ENCODE measurements around the gene ATXN7L2.

The ATXN7L2 gene

DNA sequence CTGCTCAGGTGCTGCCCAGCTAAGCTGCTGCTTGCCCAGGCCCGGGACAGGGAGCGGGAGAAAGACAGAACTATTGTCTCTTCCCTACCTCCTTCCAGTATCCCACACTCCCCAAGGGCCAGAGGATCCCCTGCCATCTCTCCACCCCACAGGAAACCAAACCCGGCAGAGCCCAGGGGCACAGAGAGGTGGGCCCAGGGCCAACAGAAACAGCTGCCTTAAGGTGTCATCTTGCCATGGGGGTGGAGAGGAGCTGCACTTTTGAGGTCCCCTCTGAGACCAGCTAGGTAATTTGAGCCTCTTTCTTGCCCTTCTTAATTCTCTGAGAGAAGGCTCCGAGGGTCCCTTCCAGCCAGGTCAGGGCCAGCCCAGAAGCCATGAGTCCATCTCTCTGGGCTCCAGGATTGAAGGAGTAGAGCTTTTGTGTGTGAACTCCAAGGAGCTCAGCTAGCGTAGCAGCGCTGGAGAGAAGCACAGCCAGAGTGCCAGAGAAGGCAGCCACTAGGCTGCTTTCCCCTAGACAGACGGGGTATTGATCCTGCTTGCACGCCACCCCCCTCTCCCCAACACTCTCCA is 46.3 kb downstream of the ATXN7L2 start (continued):
- TF ChIP-seq ZBTB48 (tag by site-specific recombination; IDR thresholded peaks at IDR 0.05) (peak; percentile 46; the same call in 1 of the 2 replicates), GLIS1 (tag by site-specific recombination; IDR thresholded peaks at IDR 0.05) (peak; percentile 61), ZNF692 (tag by site-specific recombination; IDR thresholded peaks at IDR 0.05) (peak; percentile 98)

- H3K4me1 ChIP-seq (ENCODE audit: control insufficient read depth, insufficient read depth, low read length), result no peaks in the 10 kb centered on the region
- H3K36me3 ChIP-seq (ENCODE audit: control insufficient read depth in 2 of 2, insufficient read depth in 1 of 2, low read length in 2 of 2), result no peaks in the 10 kb centered on the region
- H3K9me3 ChIP-seq (ENCODE audit: control insufficient read depth, insufficient read depth, low read depth, low read length), result no peaks in the 10 kb centered on the region
- H3K27ac ChIP-seq (ENCODE audit: extremely low read depth, low read depth, low read length), result no peak overlapping the region
- CTCF ChIA-PET, result interaction anchor here (1.2 to 20.8 kb wide), 3 partner anchors 14 to 132 kb away, joined by 3 to 1152 read pairs (median 8); partner anchors contain the start of genes AMIGO1 and CYB561D1
- H3K4me3 ChIP-seq (ENCODE audit: low read depth, low read length), result no peak overlapping the region
- TF ChIP-seq, protein P1, sequence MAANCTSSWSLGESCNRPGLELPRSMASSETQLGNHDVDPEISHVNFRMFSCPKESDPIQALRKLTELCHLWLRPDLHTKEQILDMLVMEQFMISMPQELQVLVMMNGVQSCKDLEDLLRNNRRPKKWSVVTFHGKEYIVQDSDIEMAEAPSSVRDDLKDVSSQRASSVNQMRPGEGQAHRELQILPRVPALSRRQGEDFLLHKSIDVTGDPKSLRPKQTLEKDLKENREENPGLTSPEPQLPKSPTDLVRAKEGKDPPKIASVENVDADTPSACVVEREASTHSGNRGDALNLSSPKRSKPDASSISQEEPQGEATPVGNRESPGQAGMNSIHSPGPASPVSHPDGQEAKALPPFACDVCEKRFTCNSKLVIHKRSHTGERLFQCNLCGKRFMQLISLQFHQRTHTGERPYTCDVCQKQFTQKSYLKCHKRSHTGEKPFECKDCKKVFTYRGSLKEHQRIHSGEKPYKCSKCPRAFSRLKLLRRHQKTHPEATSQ (tag by site-specific recombination; IDR thresholded peaks at IDR 0.05), result no peak
- TF ChIP-seq ZNF449 (tag by site-specific recombination; IDR thresholded peaks at IDR 0.05), result no peak
- no peak for TF ChIP-seq ZNF169 (tag by site-specific recombination; IDR thresholded peaks at IDR 0.05)
- TF ChIP-seq ZNF133 (tag by site-specific recombination; IDR thresholded peaks at IDR 0.05), result peak; percentile 68
- TF ChIP-seq YY1 (tag by site-specific recombination; IDR thresholded peaks at IDR 0.05), result no peak
- POLR2A ChIA-PET, result interaction anchor here (1.2 to 1.5 kb wide), 2 partner anchors 37 to 248 kb away, joined by 3 to 5 read pairs; partner anchors contain the start of genes CYB561D1 and PSRC1
Measured at GRCh38 chr1:109530457-109531087, 46.9 kb downstream of the ATXN7L2 start.

DNA sequence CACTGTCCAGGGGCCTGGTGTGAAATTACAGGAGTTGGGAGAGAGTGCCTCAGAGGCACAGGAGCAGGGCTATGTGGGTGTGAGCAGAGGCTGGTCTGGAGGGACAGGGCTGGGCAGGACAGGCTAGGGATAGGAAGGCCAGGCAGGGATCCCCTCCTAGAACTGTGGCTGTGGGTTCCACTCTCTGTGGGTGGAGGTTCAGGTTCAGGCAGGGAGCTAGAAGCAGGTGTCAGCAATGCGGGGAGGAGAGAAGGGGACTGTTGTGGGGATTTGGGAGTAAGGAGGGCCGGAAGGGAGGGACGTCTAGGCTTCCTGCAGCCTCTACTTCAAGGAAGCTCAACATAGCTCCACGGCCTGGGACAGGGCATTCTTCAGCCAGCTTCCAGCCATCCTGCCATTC is 47.7 kb downstream of the ATXN7L2 start:
- no peaks in the 10 kb centered on the region for H3K36me3 ChIP-seq (ENCODE audit: control insufficient read depth in 2 of 2, insufficient read depth in 1 of 2, low read length in 2 of 2)
- no peaks in the 10 kb centered on the region for H3K4me1 ChIP-seq (ENCODE audit: control insufficient read depth, insufficient read depth, low read length)
- POLR2A ChIA-PET, result interaction anchor here (0.6 to 1.8 kb wide), 4 partner anchors 18 to 41 kb away, joined by 3 to 7 read pairs (median 3); partner anchors contain the start of genes CYB561D1 and GNAI3
- H3K27ac ChIP-seq (ENCODE audit: extremely low read depth, low read depth, low read length), result no peak overlapping the region
- H3K9me3 ChIP-seq (ENCODE audit: control insufficient read depth, insufficient read depth, low read depth, low read length), result no peaks in the 10 kb centered on the region
- CTCF ChIA-PET, result interaction anchor here (0.6 to 20.8 kb wide), 30 partner anchors 8 to 453 kb away, joined by 3 to 1152 read pairs (median 6); partner anchors contain the start of genes AHCYL1, AMIGO1, ATXN7L2 and CYB561D1
- no peak overlapping the region for H3K4me3 ChIP-seq (ENCODE audit: low read depth, low read length)
- TF ChIP-seq ZNF140 (tag by site-specific recombination; IDR thresholded peaks at IDR 0.05) (no peak), ZNF585B (tag by site-specific recombination; IDR thresholded peaks at IDR 0.05) (no peak), ZBTB48 (tag by site-specific recombination; IDR thresholded peaks at IDR 0.05) (peak; percentile 41; the same call in 1 of the 2 replicates), ZNF658 (tag by site-specific recombination; IDR thresholded peaks at IDR 0.05) (no peak), ZNF423 (tag by site-specific recombination; IDR thresholded peaks at IDR 0.05) (no peak), ZNF624 (tag by site-specific recombination; IDR thresholded peaks at IDR 0.05) (no peak), TCF7L2 (IDR thresholded peaks at IDR 0.05; ENCODE audit: borderline replicate concordance, low read depth, low read length) (no peak), ZSCAN4 (tag by site-specific recombination; IDR thresholded peaks at IDR 0.05) (no peak), ZNF202 (tag by site-specific recombination; IDR thresholded peaks at IDR 0.05; ENCODE audit: borderline replicate concordance) (no peak), ZNF341 (tag by site-specific recombination; IDR thresholded peaks at IDR 0.05; ENCODE audit: low read depth) (no peak), BCL11B (tag by site-specific recombination; IDR thresholded peaks at IDR 0.05; ENCODE audit: low read depth) (no peak), ZNF132 (tag by site-specific recombination; IDR thresholded peaks at IDR 0.05; ENCODE audit: borderline replicate concordance) (no peak), ZNF610 (tag by site-specific recombination; IDR thresholded peaks at IDR 0.05; ENCODE audit: borderline replicate concordance) (no peak), ZNF571 (tag by site-specific recombination; IDR thresholded peaks at IDR 0.05) (no peak), SETDB1 (IDR thresholded peaks at IDR 0.05; ENCODE audit: insufficient read length, low read length) (no peak), SALL2 (tag by site-specific recombination; IDR thresholded peaks at IDR 0.05; ENCODE audit: borderline replicate concordance) (no peak), ZIC2 (tag by site-specific recombination; IDR thresholded peaks at IDR 0.05) (no peak), ZXDB (tag by site-specific recombination; IDR thresholded peaks at IDR 0.05) (no peak), ZNF19 (tag by site-specific recombination; IDR thresholded peaks at IDR 0.05; ENCODE audit: low read depth) (no peak), ZBTB8A (tag by site-specific recombination; IDR thresholded peaks at IDR 0.05) (no peak), ZNF629 (tag by site-specific recombination; IDR thresholded peaks at IDR 0.05) (no peak)
